Testis (tissue), 2 donors: Measurements from ENCODE around the gene BGN.

Experiments used
- POLR2A ChIP-seq: fragments of 450-650 bp; IDR thresholded peaks from one replicate; pipeline ENCODE4 v1.6.1; 2017; ENCODE audit warnings: antibody characterized with exemption, mild to moderate bottlenecking, moderate library complexity
- TF ChIP-seq, protein P1 (sequence below), 3 experiments: fragments of 450-650 bp in 2 of 3; fragments of 200-600 bp in 1 of 3; sonication (generic) in 1 of 3; IDR thresholded peaks; one replicate each; pipeline ENCODE4 v1.5.1; 2016 to 2019; ENCODE audit warnings: antibody characterized with exemption in 3 of 3, mild to moderate bottlenecking in 2 of 3, moderate library complexity in 1 of 3

DNA sequence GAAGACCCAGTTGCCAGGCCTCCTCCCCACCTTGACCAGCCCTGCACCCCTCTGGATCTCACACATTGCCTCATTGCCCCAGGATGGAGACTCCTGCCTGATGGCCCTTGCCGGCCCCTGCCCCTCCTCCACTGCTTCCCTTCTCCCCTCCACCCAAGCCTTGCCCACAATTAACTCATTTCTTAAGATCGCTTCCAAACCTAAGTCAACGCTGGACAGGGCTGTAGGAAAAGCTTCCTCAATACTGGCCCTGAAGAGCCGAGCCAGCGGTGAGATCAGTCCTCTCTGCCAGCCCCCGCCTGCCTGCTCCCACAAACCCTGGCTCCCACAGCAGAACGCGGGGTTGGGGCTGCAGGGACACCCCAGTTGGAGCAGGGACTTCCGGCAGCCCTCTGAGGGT, 16.9 kb upstream of the BGN start:
- TF ChIP-seq, protein P1, sequence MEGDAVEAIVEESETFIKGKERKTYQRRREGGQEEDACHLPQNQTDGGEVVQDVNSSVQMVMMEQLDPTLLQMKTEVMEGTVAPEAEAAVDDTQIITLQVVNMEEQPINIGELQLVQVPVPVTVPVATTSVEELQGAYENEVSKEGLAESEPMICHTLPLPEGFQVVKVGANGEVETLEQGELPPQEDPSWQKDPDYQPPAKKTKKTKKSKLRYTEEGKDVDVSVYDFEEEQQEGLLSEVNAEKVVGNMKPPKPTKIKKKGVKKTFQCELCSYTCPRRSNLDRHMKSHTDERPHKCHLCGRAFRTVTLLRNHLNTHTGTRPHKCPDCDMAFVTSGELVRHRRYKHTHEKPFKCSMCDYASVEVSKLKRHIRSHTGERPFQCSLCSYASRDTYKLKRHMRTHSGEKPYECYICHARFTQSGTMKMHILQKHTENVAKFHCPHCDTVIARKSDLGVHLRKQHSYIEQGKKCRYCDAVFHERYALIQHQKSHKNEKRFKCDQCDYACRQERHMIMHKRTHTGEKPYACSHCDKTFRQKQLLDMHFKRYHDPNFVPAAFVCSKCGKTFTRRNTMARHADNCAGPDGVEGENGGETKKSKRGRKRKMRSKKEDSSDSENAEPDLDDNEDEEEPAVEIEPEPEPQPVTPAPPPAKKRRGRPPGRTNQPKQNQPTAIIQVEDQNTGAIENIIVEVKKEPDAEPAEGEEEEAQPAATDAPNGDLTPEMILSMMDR (IDR thresholded peaks at IDR 0.05): no peak
- no peak for TF ChIP-seq POLR2A
